HepG2 (cell line): ENCODE measurements around the gene TMIGD2. TPM values are rescaled to one million over a fixed set of nuclear protein-coding genes. Genes with fewer than 3 reads are reported as not detected.

ENCODE experiments used
- ATAC-seq: fragments of 200-7000 bp; cut with Tn5 transposase; 3 replicates; pipeline ENCODE4 v1.9.1; 2020; ENCODE audit warnings: mild to moderate bottlenecking, moderate library complexity
- BruUV-seq: library from RNA; stranded (reverse); fragments of 400-500 nt; replicated peaks from 2 replicates; lab custom pipeline; 2021; lab: Mats Ljungman, UMichigan
- CTCF ChIA-PET: fragments of 300-600 bp; formaldehyde crosslinking; extraction: SDS; loops from one replicate; lab custom pipeline; 2021; ENCODE audit warnings: low total read pairs, inconsistent platforms, low intra/inter-chr PET ratio; lab: Yijun Ruan, JAX
- POLR2A ChIA-PET: fragments of 350-600 bp; sonication (Branson Sonifier 250); formaldehyde crosslinking; loops from one replicate; lab custom pipeline; 2020; ENCODE audit warnings: antibody characterized with exemption, inconsistent platforms; lab: Yijun Ruan, JAX
- DNase-seq: peaks from one replicate; pipeline ENCODE4 v3.0.0-alpha.2; 2015; ENCODE audit warnings: low spot score
- FAIRE-seq: peaks from 3 replicates; lab custom pipeline; 2011; peaks lifted over from hg19 to GRCh38; lab: Jason Lieb, UNC
- H2AFZ ChIP-seq: one replicate; pipeline ENCODE4 v1.6.1; 2011; ENCODE audit warnings: low read length, inconsistent platforms
- H3K27ac ChIP-seq: fragments of 300-600 bp; 3 replicates; pipeline ENCODE4 v1.8.0; 2011; ENCODE audit warnings: mixed run types, mild to moderate bottlenecking, mixed read lengths, low read length, inconsistent platforms; ENCODE audit not compliant: insufficient read depth; ENCODE audit errors: extremely low read length
- H3K27me3 ChIP-seq, 2 experiments: fragments of 200-600 bp in 1 of 2; 2 replicates in 1 of 2; 3 replicates in 1 of 2; pipeline versions ENCODE4 v1.6.0 to v1.8.0; 2011; ENCODE audit warnings: low read length in 2 of 2, mild to moderate bottlenecking in 2 of 2, moderate library complexity in 2 of 2, inconsistent platforms in 1 of 2; ENCODE audit not compliant: insufficient read depth in 2 of 2, control insufficient read depth in 1 of 2
- H3K36me3 ChIP-seq, 2 experiments: fragments of 200-600 bp in 1 of 2; replicated peaks in 1 of 2; 2 replicates in 1 of 2; 3 replicates in 1 of 2; pipeline versions ENCODE4 v1.5.1 to v1.8.0; 2011; ENCODE audit warnings: low read length in 2 of 2, inconsistent platforms in 1 of 2; ENCODE audit not compliant: insufficient read depth in 2 of 2, control insufficient read depth in 1 of 2
- H3K4me1 ChIP-seq: 2 replicates; pipeline ENCODE4 v1.5.1; 2012; ENCODE audit warnings: low read length, inconsistent platforms; ENCODE audit not compliant: insufficient read depth
- H3K4me2 ChIP-seq: 2 replicates; pipeline ENCODE4 v1.6.0; 2011; ENCODE audit warnings: low read depth, low read length, inconsistent platforms
- H3K4me3 ChIP-seq, 3 experiments: fragments of 200-600 bp in 1 of 3; sonication (generic), shearing (Covaris generic) in 1 of 3; replicated peaks in 1 of 3; 2 replicates each; pipeline ENCODE4 v1.5.1; 2011 to 2016; ENCODE audit warnings: low read length in 3 of 3, inconsistent platforms in 2 of 3, low read depth in 2 of 3, mild to moderate bottlenecking in 2 of 3, control low read depth in 1 of 3, mixed read lengths in 1 of 3; ENCODE audit not compliant: insufficient read depth in 1 of 3
- H3K79me2 ChIP-seq: one replicate; pipeline ENCODE4 v1.6.1; 2011; ENCODE audit warnings: low read length, inconsistent platforms; ENCODE audit not compliant: insufficient read depth
- H3K9ac ChIP-seq: 2 replicates; pipeline ENCODE4 v1.6.0; 2011; ENCODE audit warnings: mild to moderate bottlenecking, low read depth, low read length, inconsistent platforms; ENCODE audit not compliant: insufficient read depth
- H3K9me3 ChIP-seq: 2 replicates; pipeline ENCODE4 v1.5.1; 2012; ENCODE audit warnings: mild to moderate bottlenecking, low read length
- H4K20me1 ChIP-seq: 2 replicates; pipeline ENCODE4 v1.6.0; 2011; ENCODE audit warnings: inconsistent platforms, mild to moderate bottlenecking, low read length, moderate library complexity; ENCODE audit not compliant: insufficient read depth
- AKAP8 ChIP-seq: sonication (generic); formaldehyde crosslinking; IDR thresholded peaks from 2 replicates; pipeline ENCODE4 v1.5.1; 2020; ENCODE audit warnings: mild to moderate bottlenecking, missing genetic modification reagents
- CBX5 ChIP-seq: sonication (generic); formaldehyde crosslinking; IDR thresholded peaks from 2 replicates; pipeline ENCODE4 v1.4.0; 2020; ENCODE audit warnings: missing genetic modification reagents, borderline replicate concordance
- GRHL1 ChIP-seq: sonication (generic); formaldehyde crosslinking; conservative IDR thresholded peaks from 2 replicates; pipeline ENCODE4 v1.8.0; 2022; ENCODE audit warnings: missing genetic modification reagents
- HNRNPL ChIP-seq: fragments of 200-400 bp; formaldehyde crosslinking; IDR thresholded peaks from 2 replicates; pipeline ENCODE4 v1.6.1; 2017; ENCODE audit warnings: mild to moderate bottlenecking, low read depth, low read length
- MIER3 ChIP-seq: IDR thresholded peaks from 2 replicates; pipeline ENCODE4 v1.6.1; 2016; ENCODE audit warnings: missing compliant biosample characterization, borderline replicate concordance
- SNRNP70 ChIP-seq: fragments of 200-400 bp; formaldehyde crosslinking; IDR thresholded peaks from 2 replicates; pipeline ENCODE4 v1.6.1; 2017; ENCODE audit warnings: mild to moderate bottlenecking, low read depth, low read length, moderate library complexity
- SP2 ChIP-seq: sonication (generic); formaldehyde crosslinking; IDR thresholded peaks from 2 replicates; pipeline ENCODE4 v1.5.1; 2020; ENCODE audit warnings: mild to moderate bottlenecking, missing genetic modification reagents
- ZBTB10 ChIP-seq: sonication (generic); formaldehyde crosslinking; IDR thresholded peaks from 2 replicates; pipeline ENCODE4 v1.4.0; 2020; ENCODE audit warnings: missing genetic modification reagents, borderline replicate concordance
- ZFP1 ChIP-seq: IDR thresholded peaks from 2 replicates; pipeline ENCODE4 v1.6.1; 2016
- ZHX2 ChIP-seq, 2 experiments: sonication (generic) in 1 of 2; formaldehyde crosslinking in 1 of 2; IDR thresholded peaks; 2 replicates each; pipeline versions ENCODE4 v1.6.1 to v1.9.0; 2014 to 2022; ENCODE audit warnings: antibody characterized with exemption in 1 of 2, borderline replicate concordance in 1 of 2, inconsistent platforms in 1 of 2, low read depth in 1 of 2, missing genetic modification reagents in 1 of 2
- ZMAT3 ChIP-seq: sonication (generic); formaldehyde crosslinking; conservative IDR thresholded peaks from 2 replicates; pipeline ENCODE4 v1.7.0; 2021; ENCODE audit warnings: missing genetic modification reagents
- ZNF569 ChIP-seq: sonication (generic); formaldehyde crosslinking; IDR thresholded peaks from 2 replicates; pipeline ENCODE4 v1.5.0; 2020; ENCODE audit warnings: mild to moderate bottlenecking, missing genetic modification reagents, moderate library complexity, borderline replicate concordance
- ZSCAN12 ChIP-seq: sonication (generic); formaldehyde crosslinking; IDR thresholded peaks from 2 replicates; pipeline ENCODE4 v1.9.0; 2021; ENCODE audit warnings: mild to moderate bottlenecking, missing genetic modification reagents
- WGBS: methylation state at CpG from one replicate; pipeline ENCODE4 v1.1.6; 2017; ENCODE audit warnings: low lambda C conversion rate; 5-methylcytosine and 5-hydroxymethylcytosine counted together
- in situ Hi-C: cut with HindIII; loops from 2 replicates; pipeline ENCODE4 v1.10.0; 2017; ENCODE audit warnings: low pct_unique_long_range_greater_than_20kb; ENCODE audit not compliant: extremely low pct_ligation_motif_present
- intact Hi-C: fragments of 100-400 bp; cut with micrococcal nuclease; formaldehyde crosslinking; loops from one replicate; pipeline ENCODE4 v1.10.0; 2022; ENCODE audit not compliant: unreplicated experiment
- polyA plus RNA-seq, 8 experiments: library from polyadenylated mRNA; depleted of rRNA in 3 of 8; stranded (reverse) in 7 of 8; unstranded in 1 of 8; fragments of >200 nt; fragmentation: Illumina TruSeq in 4 of 8; extraction: Trizol in 4 of 8; gene quantifications; 2 replicates each; pipeline versions ENCODE4 v1.2.1 to v1.2.3, GENCODE V29; 2011 to 2016; ENCODE audit warnings: low read depth in 4 of 8, missing spikeins in 1 of 8, mixed read lengths in 1 of 8; ENCODE audit not compliant: insufficient read depth in 1 of 8
- total RNA-seq, 5 experiments: library from RNA; depleted of rRNA; stranded (reverse); fragments of >200 nt; fragmentation: Illumina TruSeq; extraction: Trizol; gene quantifications; 2 replicates each; pipeline ENCODE4 v1.2.3, GENCODE V29; 2016; ENCODE audit warnings: low read depth in 1 of 5

The TMIGD2 gene
- total and polyA plus RNA-seq, 2 of the 13 experiments (the other 11 are each of a cell fraction or from before 2014, with no cell fraction given): 0.11 to 1.0 TPM

GRCh38 chr19:4327252-4327876 lies 25.2 kb upstream of the TMIGD2 start:
- Histone ChIP-seq H3K9ac (no peak overlapping the region), H3K4me3 (no peak overlapping the region), H3K27me3 (no peaks in the 10 kb centered on the region), H4K20me1 (no peaks in the 10 kb centered on the region), H2AFZ (no peak overlapping the region), H3K79me2 (no peaks in the 10 kb centered on the region), H3K4me1 (no peaks in the 10 kb centered on the region), H3K36me3 (peaks cover 0 to 3% of the 10 kb centered on the region in 2 experiments; a peak in 1 of 5 replicates), H3K9me3 (no peaks in the 10 kb centered on the region), H3K4me2 (no peak overlapping the region), H3K27ac (no peak overlapping the region)
- no peak for TF ChIP-seq HNRNPL
- TF ChIP-seq ZHX2 (IDR thresholded peaks at IDR 0.05; ENCODE audit: low read depth): no peak
- TF ChIP-seq ZHX2 (CRISPR knock-in tag; IDR thresholded peaks at IDR 0.05; ENCODE audit: borderline replicate concordance): no peak
- TF ChIP-seq CBX5 (CRISPR knock-in tag): no peak
- no peak for TF ChIP-seq MIER3 (CRISPR knock-in tag)
- TF ChIP-seq ZNF569: no peak
- TF ChIP-seq ZBTB10 (CRISPR knock-in tag): no peak
- TF ChIP-seq ZMAT3 (CRISPR knock-in tag): no peak
- no peak for TF ChIP-seq SNRNP70
- no peak for TF ChIP-seq ZFP1 (CRISPR knock-in tag)
- no peak for TF ChIP-seq SP2 (CRISPR knock-in tag)
- TF ChIP-seq AKAP8 (CRISPR knock-in tag): no peak
- TF ChIP-seq ZSCAN12 (CRISPR knock-in tag): no peak
- TF ChIP-seq GRHL1 (CRISPR knock-in tag): no peak
- intact Hi-C loops (no loop called here), in situ Hi-C loops (no loop called here)
- CTCF ChIA-PET: no interaction called here
- no peak for DNase-seq
- no peak for ATAC-seq
- POLR2A ChIA-PET: interaction anchor here (0.8 to 1.1 kb wide), 3 partner anchors 11 to 16 kb away, joined by 3 to 5 read pairs (median 4); partner anchors contain the start of gene STAP2
- BruUV-seq: no TSS peak
- 95% methylated on average over 22 of the region's 30 CpGs for WGBS
- no peak for FAIRE-seq
